ENCODE measurements around the gene NIM1K. TPM values are rescaled to one million over a fixed set of nuclear protein-coding genes. Genes with fewer than 3 reads are reported as not detected.
"Not testable (repeated sequence)": the region's sequence is repeated elsewhere in the genome, so short reads cannot be mapped to it uniquely, and the experiment has no call there.

The NIM1K gene
- total RNA-seq, 1 donor from 2014 or later, result 0.75 TPM

- TF ChIP-seq CTCF (conservative IDR thresholded peaks at IDR 0.05; ENCODE audit: low read depth, low read length), result no peak
- no peak overlapping the region for H3K4me3 ChIP-seq (ENCODE audit: low read depth, low read length)
- DNase-seq (ENCODE audit: low read depth), result peak; percentile 15
Observed at GRCh38 chr5:43255704-43256103, 63.7 kb downstream of the NIM1K start.

GRCh38 chr5:43256261-43256966 is 64.4 kb downstream of the NIM1K start:
- H3K4me3 ChIP-seq (ENCODE audit: low read depth, low read length), result no peak overlapping the region
- no peak for TF ChIP-seq CTCF (conservative IDR thresholded peaks at IDR 0.05; ENCODE audit: low read depth, low read length)
- peak; percentile 36 for DNase-seq (ENCODE audit: low read depth)

- no peak overlapping the region for H3K4me3 ChIP-seq (ENCODE audit: low read depth, low read length)
- DNase-seq (ENCODE audit: low read depth), result no peak
- TF ChIP-seq CTCF (conservative IDR thresholded peaks at IDR 0.05; ENCODE audit: low read depth, low read length), result no peak
Observed at GRCh38 chr5:43258116-43258515, 66.1 kb downstream of the NIM1K start.

- not testable (repeated sequence) for H3K4me3 ChIP-seq (ENCODE audit: low read depth, low read length)
Observed at GRCh38 chr5:43262269-43262668, 70.2 kb downstream of the NIM1K start.

GRCh38 chr5:43268188-43268820 is 76.3 kb downstream of the NIM1K start:
- DNase-seq (ENCODE audit: low read depth), result no peak
- TF ChIP-seq CTCF (conservative IDR thresholded peaks at IDR 0.05; ENCODE audit: low read depth, low read length), result no peak
- no peak overlapping the region for H3K4me3 ChIP-seq (ENCODE audit: low read depth, low read length)

More at GRCh38 chr5:43262269-43262668, 70.2 kb downstream of the NIM1K start:
- DNase-seq (ENCODE audit: low read depth), result not testable (repeated sequence)

GRCh38 chr5:43270645-43271044 is 78.6 kb downstream of the NIM1K start:
- no peak overlapping the region for H3K4me3 ChIP-seq (ENCODE audit: low read depth, low read length)
- no peak for DNase-seq (ENCODE audit: low read depth)
- no peak for TF ChIP-seq CTCF (conservative IDR thresholded peaks at IDR 0.05; ENCODE audit: low read depth, low read length)

- DNase-seq (ENCODE audit: low read depth), result no peak
- no peak for TF ChIP-seq CTCF (conservative IDR thresholded peaks at IDR 0.05; ENCODE audit: low read depth, low read length)
- H3K4me3 ChIP-seq (ENCODE audit: low read depth, low read length), result no peak overlapping the region
Observed at GRCh38 chr5:43273552-43273951, 81.5 kb downstream of the NIM1K start.

All from epithelial cell of proximal tubule (primary cell).